ENCODE measurements around the gene KDM6A. TPM values are rescaled to one million over a fixed set of nuclear protein-coding genes. Genes with fewer than 3 reads are reported as not detected.

The KDM6A gene
- total RNA-seq, 4 donors from 2014 or later: 42.5 to 163 (median 91.8) TPM

DNA sequence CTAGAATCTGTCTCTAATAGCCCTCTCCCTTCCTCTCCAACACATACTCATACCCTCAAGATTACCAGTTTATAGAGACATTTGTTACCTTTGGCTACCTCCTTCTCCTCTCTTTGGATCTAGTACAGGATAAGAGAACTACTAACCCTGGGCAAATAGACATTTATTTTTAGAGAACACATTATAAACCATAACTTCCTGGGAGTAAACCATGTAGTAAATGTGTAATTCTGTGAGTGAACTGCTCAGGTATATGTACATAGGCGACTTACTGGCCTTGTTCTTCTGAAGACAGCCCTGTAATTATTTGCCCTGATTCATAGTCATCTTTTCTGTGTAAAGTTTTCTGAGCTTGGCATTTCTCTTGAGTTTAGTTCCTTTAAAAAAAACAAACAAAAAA is 94.2 kb downstream of the KDM6A start:
- Histone ChIP-seq H3K27ac (no peak overlapping the region), H3K4me3 (no peak overlapping the region), H3K36me3 (no peaks in the 10 kb centered on the region), H3K9me3 (no peaks in the 10 kb centered on the region), H3K27me3 (no peaks in the 10 kb centered on the region), H3K4me1 (peaks cover 6 to 31% (median 12%) of the 10 kb centered on the region in 4 donors)
- WGBS, 2 donors (ENCODE audit: low coverage in 1 of 2): 73% methylated on average over 1 of the region's 1 CpG; no CpG with 5 or more reads in 1 of the 2 donors
- no peak for TF ChIP-seq POLR2A (IDR thresholded peaks at IDR 0.05)
- TF ChIP-seq, protein P1, sequence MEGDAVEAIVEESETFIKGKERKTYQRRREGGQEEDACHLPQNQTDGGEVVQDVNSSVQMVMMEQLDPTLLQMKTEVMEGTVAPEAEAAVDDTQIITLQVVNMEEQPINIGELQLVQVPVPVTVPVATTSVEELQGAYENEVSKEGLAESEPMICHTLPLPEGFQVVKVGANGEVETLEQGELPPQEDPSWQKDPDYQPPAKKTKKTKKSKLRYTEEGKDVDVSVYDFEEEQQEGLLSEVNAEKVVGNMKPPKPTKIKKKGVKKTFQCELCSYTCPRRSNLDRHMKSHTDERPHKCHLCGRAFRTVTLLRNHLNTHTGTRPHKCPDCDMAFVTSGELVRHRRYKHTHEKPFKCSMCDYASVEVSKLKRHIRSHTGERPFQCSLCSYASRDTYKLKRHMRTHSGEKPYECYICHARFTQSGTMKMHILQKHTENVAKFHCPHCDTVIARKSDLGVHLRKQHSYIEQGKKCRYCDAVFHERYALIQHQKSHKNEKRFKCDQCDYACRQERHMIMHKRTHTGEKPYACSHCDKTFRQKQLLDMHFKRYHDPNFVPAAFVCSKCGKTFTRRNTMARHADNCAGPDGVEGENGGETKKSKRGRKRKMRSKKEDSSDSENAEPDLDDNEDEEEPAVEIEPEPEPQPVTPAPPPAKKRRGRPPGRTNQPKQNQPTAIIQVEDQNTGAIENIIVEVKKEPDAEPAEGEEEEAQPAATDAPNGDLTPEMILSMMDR (IDR thresholded peaks at IDR 0.05): no peak
- no peak for DNase-seq
- in situ Hi-C loops (cut with MboI; ENCODE audit: low pct_ligation_motif_present in 1 of 4, low pct_unique_long_range_greater_than_20kb in 1 of 4, low sequenced_read_pairs in 3 of 4): no loop called here
- intact Hi-C loops (cut with DNase I; ENCODE audit: low total_unique reads): no loop called here

- H3K36me3 ChIP-seq: no peaks in the 10 kb centered on the region
- in situ Hi-C loops (cut with MboI; ENCODE audit: low pct_ligation_motif_present in 1 of 4, low pct_unique_long_range_greater_than_20kb in 1 of 4, low sequenced_read_pairs in 3 of 4) (no loop called here), intact Hi-C loops (cut with DNase I; ENCODE audit: low total_unique reads) (no loop called here)
- H3K27ac ChIP-seq: no peak overlapping the region
- no peaks in the 10 kb centered on the region for H3K9me3 ChIP-seq
- H3K4me3 ChIP-seq: no peak overlapping the region
- H3K4me1 ChIP-seq: peaks cover 5 to 26% (median 11%) of the 10 kb centered on the region in 4 donors
- TF ChIP-seq EP300 (IDR thresholded peaks at IDR 0.05; ENCODE audit: low read depth): no peak
- TF ChIP-seq, protein P1 (IDR thresholded peaks at IDR 0.05): no peak
- no peak for TF ChIP-seq POLR2AphosphoS5 (IDR thresholded peaks at IDR 0.05)
- TF ChIP-seq POLR2A (IDR thresholded peaks at IDR 0.05): no peak
- no peak for DNase-seq
- H3K27me3 ChIP-seq: no peaks in the 10 kb centered on the region
- 88% methylated on average over 3 of the region's 3 CpGs; no CpG with 5 or more reads in 1 of the 2 donors for WGBS, 2 donors (ENCODE audit: low coverage in 1 of 2)
These were observed 97.7 kb downstream of the KDM6A start for GRCh38 chrX:44970709-44971108.

- no peak for DNase-seq
- Histone ChIP-seq H3K4me1 (peaks cover 4 to 17% (median 10%) of the 10 kb centered on the region in 4 donors), H3K4me3 (no peak overlapping the region), H3K27me3 (no peaks in the 10 kb centered on the region), H3K27ac (no peak overlapping the region), H3K36me3 (no peaks in the 10 kb centered on the region), H3K9me3 (no peaks in the 10 kb centered on the region)
- in situ Hi-C loops (cut with MboI; ENCODE audit: low pct_ligation_motif_present in 1 of 4, low pct_unique_long_range_greater_than_20kb in 1 of 4, low sequenced_read_pairs in 3 of 4): no loop called here
- no peak for TF ChIP-seq POLR2AphosphoS5 (IDR thresholded peaks at IDR 0.05)
- TF ChIP-seq POLR2A (IDR thresholded peaks at IDR 0.05): no peak
- TF ChIP-seq, protein P1 (IDR thresholded peaks at IDR 0.05): no peak
- TF ChIP-seq EP300 (IDR thresholded peaks at IDR 0.05; ENCODE audit: low read depth): no peak
- 78 to 92% methylated on average over 4 to 8 of the region's 8 CpGs for WGBS, 2 donors (ENCODE audit: low coverage in 1 of 2)
- intact Hi-C loops (cut with DNase I; ENCODE audit: low total_unique reads): no loop called here
These were observed 98.7 kb downstream of the KDM6A start for GRCh38 chrX:44971674-44972073.

DNA sequence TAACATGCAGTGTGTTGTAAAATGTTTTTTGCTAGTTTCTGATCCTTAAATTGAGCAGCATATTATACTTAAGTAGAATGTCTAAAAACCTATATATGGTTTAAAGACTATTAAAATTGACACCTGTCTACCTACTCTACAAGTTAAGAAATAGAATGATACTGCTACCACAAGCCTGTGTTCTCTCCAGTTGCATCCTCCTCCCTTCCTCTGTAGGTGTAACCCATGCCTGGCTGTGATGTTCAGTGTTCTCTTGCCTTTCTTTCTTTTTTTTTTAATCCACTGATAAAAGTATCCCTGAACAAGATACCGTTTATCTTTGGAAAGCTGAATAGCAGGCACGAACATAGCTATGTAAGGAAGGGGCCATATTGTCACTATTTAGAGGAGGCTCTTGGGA is 99.1 kb downstream of the KDM6A start:
- Histone ChIP-seq H3K27ac (no peak overlapping the region), H3K4me3 (no peak overlapping the region), H3K36me3 (no peaks in the 10 kb centered on the region), H3K9me3 (no peaks in the 10 kb centered on the region), H3K4me1 (peaks cover 4 to 13% (median 8%) of the 10 kb centered on the region in 4 donors), H3K27me3 (no peaks in the 10 kb centered on the region)
- no peak for TF ChIP-seq EP300 (IDR thresholded peaks at IDR 0.05; ENCODE audit: low read depth)
- TF ChIP-seq POLR2AphosphoS5 (IDR thresholded peaks at IDR 0.05): no peak
- TF ChIP-seq, protein P1 (IDR thresholded peaks at IDR 0.05): no peak
- TF ChIP-seq POLR2A (IDR thresholded peaks at IDR 0.05): no peak
- 90% methylated on average over 2 of the region's 2 CpGs; no CpG with 5 or more reads in 1 of the 2 donors for WGBS, 2 donors (ENCODE audit: low coverage in 1 of 2)
- intact Hi-C loops (cut with DNase I; ENCODE audit: low total_unique reads): no loop called here
- in situ Hi-C loops (cut with MboI; ENCODE audit: low pct_ligation_motif_present in 1 of 4, low pct_unique_long_range_greater_than_20kb in 1 of 4, low sequenced_read_pairs in 3 of 4): no loop called here
- DNase-seq: no peak

All from transverse colon (tissue), 4 donors.